Erythroblast (primary cell): ENCODE data around the gene TUFM.

Experiments
- GATA1 ChIP-seq: IDR thresholded peaks from 2 replicates; pipeline ENCODE4 v1.6.1; 2011; ENCODE audit warnings: low read depth, mild to moderate bottlenecking, control low read depth, low read length, moderate library complexity
- POLR2A ChIP-seq: IDR thresholded peaks from 2 replicates; pipeline ENCODE4 v1.6.1; 2011; ENCODE audit warnings: mild to moderate bottlenecking, low read length

DNA sequence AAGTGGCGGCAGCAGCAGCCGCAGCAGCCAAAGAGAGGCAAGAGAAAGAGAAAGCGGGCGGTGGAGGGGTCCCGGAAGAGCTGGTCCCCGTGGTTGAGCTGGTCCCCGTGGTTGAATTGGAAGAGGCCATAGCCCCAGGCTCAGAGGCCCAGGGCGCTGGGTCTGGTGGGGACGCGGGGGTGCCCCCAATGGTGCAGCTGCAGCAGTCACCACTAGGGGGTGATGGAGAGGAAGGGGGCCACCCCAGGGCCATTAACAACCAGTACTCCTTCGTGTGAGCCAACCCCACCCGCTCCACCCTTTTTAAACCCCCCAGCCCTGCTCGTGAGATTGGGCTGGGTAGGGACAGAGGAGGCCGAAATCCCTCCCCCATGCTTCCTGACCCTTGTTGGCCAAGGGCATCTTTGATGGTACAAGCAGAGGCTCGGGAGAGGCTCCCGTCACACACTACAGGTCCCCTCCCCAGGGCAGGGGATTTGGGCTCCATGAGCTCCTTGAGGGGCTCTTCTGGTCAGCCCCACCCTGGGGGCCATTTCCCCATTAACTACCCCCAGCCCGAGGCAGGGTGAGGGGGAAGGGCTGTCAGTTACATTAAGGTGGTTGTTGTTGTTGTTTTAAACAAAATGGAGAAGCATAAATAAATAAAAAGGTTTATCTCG is 27.5 kb upstream of the TUFM start:
- no peak for TF ChIP-seq POLR2A
- TF ChIP-seq GATA1 = no peak
